ENCODE data around the gene SF3B6.
A peak's percentile ranks its signal among the peaks of the same experiment; 100 is the strongest.
"Not testable (repeated sequence)": the region's sequence is repeated elsewhere in the genome, so short reads cannot be mapped to it uniquely, and the experiment has no call there.

SF3B6 gene

DNA sequence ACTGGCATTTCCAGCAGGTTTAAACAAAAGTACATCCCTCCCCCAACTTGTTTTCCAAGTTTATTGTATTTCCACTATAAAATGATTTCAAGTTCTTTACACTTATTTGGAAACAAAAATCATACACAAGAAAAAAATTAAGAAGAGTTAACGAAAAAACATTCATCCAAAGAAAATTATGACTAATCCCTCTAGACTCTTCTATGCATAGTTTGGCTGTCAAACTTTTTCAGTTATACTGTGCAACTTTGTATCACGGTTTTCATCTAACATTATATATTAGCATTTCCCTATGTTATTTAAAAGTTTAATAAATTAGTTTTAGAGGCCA lies 29.6 kb downstream of the SF3B6 start:
- no peaks in the 10 kb centered on the region for H4K20me1 ChIP-seq (ENCODE audit: insufficient read depth, low read length)
- peaks cover 13% of the 10 kb centered on the region; the same call in 1 of the 2 replicates for H3K27me3 ChIP-seq (replicated peaks; ENCODE audit: insufficient read depth, low read length)
- H3K36me3 ChIP-seq (replicated peaks; ENCODE audit: insufficient read depth, low read length), result no peaks in the 10 kb centered on the region
- no peaks in the 10 kb centered on the region for H3K9me2 ChIP-seq (replicated peaks; ENCODE audit: insufficient read depth, low read length)
- peaks cover 11% of the 10 kb centered on the region for H3K79me2 ChIP-seq (ENCODE audit: low read length)
- DNase-seq, result no peak
- peak overlapping the region; percentile 63 for H3K4me2 ChIP-seq (ENCODE audit: low read depth, low read length)
- no peak overlapping the region for H3K27ac ChIP-seq (ENCODE audit: low read length)
- H2AFZ ChIP-seq (ENCODE audit: low read length), result peak overlapping the region; percentile 98
- H3K9ac ChIP-seq (ENCODE audit: low read length), result peak overlapping the region; percentile 69; the same call in 1 of the 2 replicates
- peaks cover 5% of the 10 kb centered on the region; the same call in 1 of the 2 replicates for H3F3A ChIP-seq (ENCODE audit: insufficient read depth, low read length)
- H3K4me3 ChIP-seq (ENCODE audit: low read length), result peak overlapping the region; percentile 93
- peaks cover 11% of the 10 kb centered on the region for H3K4me1 ChIP-seq (ENCODE audit: low read length)
- no peaks in the 10 kb centered on the region for H3K9me3 ChIP-seq (replicated peaks; ENCODE audit: insufficient read depth, low read length)
- TF ChIP-seq, protein P1, sequence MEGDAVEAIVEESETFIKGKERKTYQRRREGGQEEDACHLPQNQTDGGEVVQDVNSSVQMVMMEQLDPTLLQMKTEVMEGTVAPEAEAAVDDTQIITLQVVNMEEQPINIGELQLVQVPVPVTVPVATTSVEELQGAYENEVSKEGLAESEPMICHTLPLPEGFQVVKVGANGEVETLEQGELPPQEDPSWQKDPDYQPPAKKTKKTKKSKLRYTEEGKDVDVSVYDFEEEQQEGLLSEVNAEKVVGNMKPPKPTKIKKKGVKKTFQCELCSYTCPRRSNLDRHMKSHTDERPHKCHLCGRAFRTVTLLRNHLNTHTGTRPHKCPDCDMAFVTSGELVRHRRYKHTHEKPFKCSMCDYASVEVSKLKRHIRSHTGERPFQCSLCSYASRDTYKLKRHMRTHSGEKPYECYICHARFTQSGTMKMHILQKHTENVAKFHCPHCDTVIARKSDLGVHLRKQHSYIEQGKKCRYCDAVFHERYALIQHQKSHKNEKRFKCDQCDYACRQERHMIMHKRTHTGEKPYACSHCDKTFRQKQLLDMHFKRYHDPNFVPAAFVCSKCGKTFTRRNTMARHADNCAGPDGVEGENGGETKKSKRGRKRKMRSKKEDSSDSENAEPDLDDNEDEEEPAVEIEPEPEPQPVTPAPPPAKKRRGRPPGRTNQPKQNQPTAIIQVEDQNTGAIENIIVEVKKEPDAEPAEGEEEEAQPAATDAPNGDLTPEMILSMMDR (IDR thresholded peaks at IDR 0.05; ENCODE audit: low read length), result no peak
- TF ChIP-seq EZH2 (optimal IDR thresholded peaks at IDR 0.05; ENCODE audit: low read depth, low read length) (no peak), EZH2phosphoT487 (IDR thresholded peaks at IDR 0.05; ENCODE audit: low read length) (no peak)

DNA sequence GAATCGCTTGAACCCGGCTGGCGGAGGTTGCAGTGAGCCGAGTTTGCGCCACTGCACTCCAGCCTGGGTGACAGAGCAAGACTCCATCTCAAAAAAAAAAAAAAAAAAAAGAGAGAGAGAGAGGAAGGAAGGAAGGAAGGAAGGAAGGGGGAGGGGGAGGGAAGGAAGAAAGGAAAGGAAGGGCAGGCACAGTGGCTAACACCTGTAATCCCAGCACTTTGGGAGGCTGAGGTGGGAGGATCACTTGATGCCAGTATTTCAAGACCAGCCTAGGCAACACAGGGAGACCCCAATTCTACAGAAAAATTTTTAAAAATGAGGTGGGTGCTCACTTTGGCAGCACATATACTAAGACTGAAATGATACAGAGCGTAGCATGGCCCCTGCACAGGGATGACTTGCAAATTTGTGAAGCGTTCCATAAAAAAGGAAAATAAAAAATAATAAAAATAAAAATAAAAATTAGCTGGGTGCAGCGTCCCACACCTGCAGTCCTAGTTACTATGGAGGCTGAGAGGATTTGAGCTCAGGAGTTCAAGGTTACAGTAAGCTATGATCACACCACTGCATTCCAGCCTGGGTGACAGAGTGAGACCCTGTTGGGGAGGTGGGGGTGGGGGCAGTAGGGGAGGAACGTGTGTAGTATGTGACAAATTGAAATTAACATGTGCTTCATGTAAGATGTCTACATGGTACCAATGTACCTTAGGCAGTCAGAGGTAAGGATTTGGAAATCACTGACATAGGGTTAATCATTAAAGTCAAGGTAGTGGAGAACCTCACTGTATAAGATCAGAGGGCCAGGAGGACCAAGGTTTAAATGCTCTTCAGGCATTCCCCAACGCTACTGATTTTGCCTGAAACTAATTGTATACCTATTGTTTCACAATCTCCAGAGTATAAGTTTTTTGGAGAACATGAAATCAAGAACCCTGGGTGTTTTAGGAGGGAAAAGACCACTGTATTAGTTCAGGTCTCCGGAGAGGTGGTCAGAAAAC lies 30.3 kb downstream of the SF3B6 start:
- Histone ChIP-seq H3K9ac (ENCODE audit: low read length) (no peak overlapping the region), H3K9me3 (replicated peaks; ENCODE audit: insufficient read depth, low read length) (no peaks in the 10 kb centered on the region), H4K20me1 (ENCODE audit: insufficient read depth, low read length) (no peaks in the 10 kb centered on the region), H3K79me2 (ENCODE audit: low read length) (peaks cover 11% of the 10 kb centered on the region), H3K4me2 (ENCODE audit: low read depth, low read length) (peak overlapping the region; percentile 63), H3K36me3 (replicated peaks; ENCODE audit: insufficient read depth, low read length) (no peaks in the 10 kb centered on the region), H2AFZ (ENCODE audit: low read length) (no peak overlapping the region), H3K27ac (ENCODE audit: low read length) (no peak overlapping the region), H3F3A (ENCODE audit: insufficient read depth, low read length) (peaks cover 3% of the 10 kb centered on the region; the same call in 1 of the 2 replicates), H3K27me3 (replicated peaks; ENCODE audit: insufficient read depth, low read length) (peaks cover 13% of the 10 kb centered on the region; the same call in 1 of the 2 replicates), H3K9me2 (replicated peaks; ENCODE audit: insufficient read depth, low read length) (no peaks in the 10 kb centered on the region), H3K4me1 (ENCODE audit: low read length) (peaks cover 11% of the 10 kb centered on the region), H3K4me3 (ENCODE audit: low read length) (peak overlapping the region; percentile 93; the same call in 1 of the 2 replicates)
- TF ChIP-seq EZH2phosphoT487 (IDR thresholded peaks at IDR 0.05; ENCODE audit: low read length), result no peak
- TF ChIP-seq, protein P1 (IDR thresholded peaks at IDR 0.05; ENCODE audit: low read length), result no peak
- TF ChIP-seq EZH2 (optimal IDR thresholded peaks at IDR 0.05; ENCODE audit: low read depth, low read length), result no peak
- no peak for DNase-seq

DNA sequence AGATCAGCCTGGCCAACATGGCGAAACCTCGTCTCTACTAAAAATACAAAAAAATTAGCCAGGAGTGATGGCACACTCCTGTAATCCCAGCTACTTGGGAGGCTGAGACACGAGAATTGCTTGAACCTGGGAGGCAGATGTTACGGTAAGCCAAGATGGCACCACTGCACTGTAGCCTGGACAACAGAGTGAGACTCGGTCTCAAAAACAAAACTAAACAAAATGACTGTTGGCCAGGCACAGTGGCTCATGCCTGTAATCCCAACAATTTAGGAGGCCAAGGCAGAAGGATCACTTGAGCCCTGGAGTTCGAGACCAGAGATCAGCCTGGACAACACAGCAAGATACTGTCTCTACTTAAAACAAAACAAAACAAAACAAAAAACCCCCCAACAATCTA lies 33.0 kb downstream of the SF3B6 start:
- not testable (repeated sequence) for H3K27ac ChIP-seq (ENCODE audit: low read length); H3K9me2 ChIP-seq (replicated peaks; ENCODE audit: insufficient read depth, low read length); H3F3A ChIP-seq (ENCODE audit: insufficient read depth, low read length); H3K9me3 ChIP-seq (replicated peaks; ENCODE audit: insufficient read depth, low read length); H3K36me3 ChIP-seq (replicated peaks; ENCODE audit: insufficient read depth, low read length); DNase-seq; H2AFZ ChIP-seq (ENCODE audit: low read length); H3K4me2 ChIP-seq (ENCODE audit: low read depth, low read length); H3K4me3 ChIP-seq (ENCODE audit: low read length); H3K9ac ChIP-seq (ENCODE audit: low read length); H3K27me3 ChIP-seq (replicated peaks; ENCODE audit: insufficient read depth, low read length); H4K20me1 ChIP-seq (ENCODE audit: insufficient read depth, low read length)
- Histone ChIP-seq H3K79me2 (ENCODE audit: low read length) (peaks cover 11% of the 10 kb centered on the region), H3K4me1 (ENCODE audit: low read length) (peaks cover 11% of the 10 kb centered on the region)

DNA sequence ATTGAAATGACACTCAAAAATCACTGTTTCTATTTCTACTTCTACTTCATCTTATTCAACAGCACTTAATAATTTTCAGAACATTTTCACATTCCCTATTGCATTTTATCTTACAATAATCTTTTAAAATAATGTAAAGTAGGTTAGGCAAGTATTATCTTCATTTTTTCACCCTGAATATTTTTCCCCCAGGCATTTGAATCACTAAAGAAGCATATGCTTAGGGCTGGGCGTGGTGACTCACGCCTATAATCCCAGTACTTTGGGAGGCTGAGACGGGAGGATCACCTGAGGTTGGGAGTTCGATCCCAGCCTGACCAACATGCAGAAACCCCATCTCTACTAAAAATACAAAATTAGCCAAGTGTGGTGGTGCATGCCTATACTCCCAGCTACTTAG lies 35.6 kb downstream of the SF3B6 start:
- Histone ChIP-seq H2AFZ (ENCODE audit: low read length) (no peak overlapping the region), H3K9me2 (replicated peaks; ENCODE audit: insufficient read depth, low read length) (no peaks in the 10 kb centered on the region), H3K36me3 (replicated peaks; ENCODE audit: insufficient read depth, low read length) (no peaks in the 10 kb centered on the region), H3K27me3 (replicated peaks; ENCODE audit: insufficient read depth, low read length) (no peaks in the 10 kb centered on the region), H3K4me1 (ENCODE audit: low read length) (no peaks in the 10 kb centered on the region), H3K4me3 (ENCODE audit: low read length) (no peak overlapping the region), H3K9me3 (replicated peaks; ENCODE audit: insufficient read depth, low read length) (no peaks in the 10 kb centered on the region), H3F3A (ENCODE audit: insufficient read depth, low read length) (peaks cover 3% of the 10 kb centered on the region; the same call in 1 of the 2 replicates), H3K27ac (ENCODE audit: low read length) (no peak overlapping the region), H4K20me1 (ENCODE audit: insufficient read depth, low read length) (no peaks in the 10 kb centered on the region), H3K4me2 (ENCODE audit: low read depth, low read length) (no peak overlapping the region), H3K9ac (ENCODE audit: low read length) (no peak overlapping the region), H3K79me2 (ENCODE audit: low read length) (no peaks in the 10 kb centered on the region)
- no peak for DNase-seq
- TF ChIP-seq, protein P1 (IDR thresholded peaks at IDR 0.05; ENCODE audit: low read length), result no peak
- TF ChIP-seq EZH2phosphoT487 (IDR thresholded peaks at IDR 0.05; ENCODE audit: low read length) (no peak), EZH2 (optimal IDR thresholded peaks at IDR 0.05; ENCODE audit: low read depth, low read length) (no peak)

Data from MM.1S (cell line).